ENCODE data around the gene TMEM81. TPM values are rescaled to one million over a fixed set of nuclear protein-coding genes. Genes with fewer than 3 reads are reported as not detected.

Gene TMEM81
- polyA plus RNA-seq, 3 donors from 2014 or later: 0.24 to 0.79 (median 0.40) TPM

DNA sequence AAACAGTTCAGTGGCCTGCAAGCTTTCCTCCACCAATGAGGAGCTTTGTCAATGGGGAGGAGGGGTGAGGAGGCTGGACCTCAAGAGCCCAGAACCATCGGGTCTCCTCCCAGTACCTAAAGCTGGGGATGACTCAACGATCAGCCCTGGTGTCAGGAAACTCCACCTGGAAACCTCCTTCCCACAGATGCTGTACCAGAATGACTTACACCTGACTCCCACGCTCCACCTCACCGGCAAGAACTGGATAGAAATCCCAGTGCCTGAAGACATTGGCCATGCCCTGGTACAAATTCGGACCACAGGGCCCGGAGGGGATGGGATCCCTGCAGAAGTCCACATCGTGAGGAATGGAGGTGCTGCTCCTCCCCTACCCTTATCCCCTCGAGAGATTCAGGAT lies 11.4 kb downstream of the TMEM81 start:
- no peak overlapping the region for H3K4me3 Mint-ChIP-seq
- DNase-seq: no peak
- no peak overlapping the region for H3K27ac Mint-ChIP-seq
- H3K9me3 Mint-ChIP-seq: no peaks in the 10 kb centered on the region
- H3K4me1 Mint-ChIP-seq: peaks cover under 1 to 6% of the 10 kb centered on the region in 2 donors
- no peaks in the 10 kb centered on the region for H3K36me3 Mint-ChIP-seq
- H3K27me3 Mint-ChIP-seq (ENCODE audit: low read depth in 3 of 3): no peaks in the 10 kb centered on the region

DNA sequence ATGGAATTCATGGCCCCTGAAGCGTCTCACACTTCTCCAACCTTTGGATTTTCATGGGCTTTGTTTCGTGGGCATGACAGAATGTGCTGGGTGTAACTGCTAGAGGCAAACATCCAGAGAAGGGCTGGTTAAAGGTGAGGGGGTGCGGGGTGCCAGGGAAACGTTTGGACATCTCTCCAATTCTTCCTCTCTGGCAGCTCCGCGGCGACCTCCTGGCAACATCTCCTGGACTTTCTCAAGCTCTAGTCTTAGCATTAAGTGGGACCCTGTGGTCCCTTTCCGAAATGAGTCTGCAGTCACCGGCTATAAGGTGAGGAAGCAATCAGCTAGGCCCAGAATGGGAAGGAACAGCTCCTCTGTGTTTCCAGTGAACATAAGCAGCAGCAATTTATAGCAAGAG lies 12.0 kb downstream of the TMEM81 start:
- no peaks in the 10 kb centered on the region for H3K27me3 Mint-ChIP-seq (ENCODE audit: low read depth in 3 of 3)
- no peak overlapping the region for H3K4me3 Mint-ChIP-seq
- no peak for DNase-seq
- H3K36me3 Mint-ChIP-seq: no peaks in the 10 kb centered on the region
- H3K27ac Mint-ChIP-seq: no peak overlapping the region
- H3K9me3 Mint-ChIP-seq: no peaks in the 10 kb centered on the region
- no peaks in the 10 kb centered on the region for H3K4me1 Mint-ChIP-seq

DNA sequence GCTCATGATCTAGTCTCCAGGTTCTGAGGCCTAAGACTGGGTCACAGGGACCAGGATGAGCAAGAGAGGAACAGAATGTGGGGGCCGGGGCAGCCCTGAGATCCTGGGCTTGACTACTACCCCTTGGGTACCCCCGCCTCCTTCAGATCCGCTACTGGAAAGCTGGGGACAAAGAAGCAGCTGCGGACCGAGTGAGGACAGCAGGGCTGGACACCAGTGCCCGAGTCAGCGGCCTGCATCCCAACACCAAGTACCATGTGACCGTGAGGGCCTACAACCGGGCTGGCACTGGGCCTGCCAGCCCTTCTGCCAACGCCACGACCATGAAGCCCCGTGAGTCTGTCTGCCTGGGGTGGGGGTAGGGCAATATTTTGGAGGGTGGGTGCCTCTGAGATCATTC lies 12.5 kb downstream of the TMEM81 start:
- Mint-ChIP-seq H3K36me3 (no peaks in the 10 kb centered on the region), H3K27me3 (ENCODE audit: low read depth in 3 of 3) (no peaks in the 10 kb centered on the region), H3K4me3 (no peak overlapping the region), H3K9me3 (no peaks in the 10 kb centered on the region), H3K27ac (no peak overlapping the region), H3K4me1 (no peaks in the 10 kb centered on the region)
- no peak for DNase-seq

DNA sequence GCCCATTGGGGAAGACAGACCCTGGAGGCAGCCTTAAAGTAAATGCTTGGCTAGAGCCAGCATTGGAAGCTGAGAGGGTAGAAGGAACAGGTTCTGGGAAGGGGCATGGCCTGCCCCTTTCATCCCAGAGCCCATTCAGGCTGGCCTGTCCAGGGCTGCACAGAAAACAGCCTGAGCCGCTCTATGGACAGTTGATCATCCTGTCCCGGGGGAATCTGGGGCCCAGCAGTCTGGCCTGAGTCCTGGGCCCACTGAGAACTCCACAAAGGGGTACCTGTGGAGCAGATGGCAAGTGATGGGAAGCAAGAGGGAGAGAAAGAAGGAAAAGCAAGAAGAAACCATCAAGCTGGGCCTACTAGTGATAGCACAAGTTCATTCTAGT lies 13.2 kb downstream of the TMEM81 start:
- H3K9me3 Mint-ChIP-seq: no peaks in the 10 kb centered on the region
- no peak overlapping the region for H3K27ac Mint-ChIP-seq
- no peaks in the 10 kb centered on the region for H3K4me1 Mint-ChIP-seq
- no peaks in the 10 kb centered on the region for H3K36me3 Mint-ChIP-seq
- no peak overlapping the region for H3K4me3 Mint-ChIP-seq
- no peaks in the 10 kb centered on the region for H3K27me3 Mint-ChIP-seq (ENCODE audit: low read depth in 3 of 3)
- no peak for DNase-seq

DNA sequence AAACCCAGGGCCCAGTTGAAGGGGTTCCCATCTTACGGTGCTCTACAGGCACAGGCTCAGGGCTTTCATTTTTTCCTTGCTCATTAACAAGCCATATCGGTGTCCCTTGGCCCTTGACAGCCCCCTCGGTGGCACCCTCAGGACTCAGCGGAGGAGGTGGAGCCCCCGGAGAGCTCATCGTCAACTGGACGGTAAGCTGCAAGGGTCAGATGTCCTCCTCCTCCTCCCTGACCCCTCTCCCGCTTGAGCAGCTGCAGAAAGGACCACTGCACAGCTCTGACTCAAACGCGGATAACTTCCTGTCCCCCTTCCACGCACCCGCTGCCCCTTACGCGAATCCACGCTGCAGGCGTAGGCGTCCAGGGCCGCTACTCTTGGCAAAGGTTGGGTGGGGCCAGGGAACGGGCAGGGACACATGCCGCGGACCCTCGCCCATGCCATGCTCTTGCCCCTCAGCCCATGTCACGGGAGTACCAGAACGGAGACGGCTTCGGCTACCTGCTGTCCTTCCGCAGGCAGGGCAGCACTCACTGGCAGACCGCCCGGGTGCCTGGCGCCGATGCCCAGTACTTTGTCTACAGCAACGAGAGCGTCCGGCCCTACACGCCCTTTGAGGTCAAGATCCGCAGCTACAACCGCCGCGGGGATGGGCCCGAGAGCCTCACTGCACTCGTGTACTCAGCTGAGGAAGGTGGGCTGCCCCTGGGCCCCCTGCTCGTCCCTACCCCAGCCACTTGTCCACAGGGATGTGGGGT lies 14.7 kb downstream of the TMEM81 start:
- H3K27me3 Mint-ChIP-seq (ENCODE audit: low read depth in 3 of 3): no peaks in the 10 kb centered on the region
- no peaks in the 10 kb centered on the region for H3K9me3 Mint-ChIP-seq
- H3K4me1 Mint-ChIP-seq: no peaks in the 10 kb centered on the region
- no peak overlapping the region for H3K4me3 Mint-ChIP-seq
- H3K36me3 Mint-ChIP-seq: no peaks in the 10 kb centered on the region
- no peak overlapping the region for H3K27ac Mint-ChIP-seq
- DNase-seq: no peak

DNA sequence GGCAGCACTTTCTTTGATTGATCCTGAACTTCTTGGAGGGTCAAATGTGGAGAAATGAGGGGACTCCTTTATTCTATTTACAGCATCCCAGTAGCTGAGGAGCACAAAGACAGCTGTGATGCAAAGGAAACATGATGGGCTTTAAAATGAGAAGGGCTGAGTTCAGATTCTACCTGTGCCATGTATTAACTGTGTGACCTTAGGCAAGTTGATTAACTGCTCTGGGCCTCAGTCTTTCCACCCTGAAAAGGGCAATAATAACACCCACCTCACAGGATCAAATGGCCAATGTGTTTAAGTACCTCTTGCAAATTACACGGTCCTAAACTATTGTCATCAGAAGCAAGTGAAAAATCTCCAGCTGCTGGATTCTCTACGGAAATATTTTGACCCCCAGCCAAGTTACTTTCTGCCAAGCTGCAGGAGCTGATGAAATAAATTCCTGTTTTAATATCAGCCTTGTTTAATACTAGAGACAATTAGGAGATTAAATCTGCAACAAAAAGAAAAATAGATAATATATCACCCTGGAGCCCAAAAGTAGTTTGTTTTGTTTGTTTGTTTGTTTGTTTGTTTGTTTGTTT lies 15.7 kb downstream of the TMEM81 start:
- H3K9me3 Mint-ChIP-seq: no peaks in the 10 kb centered on the region
- H3K4me1 Mint-ChIP-seq: no peaks in the 10 kb centered on the region
- DNase-seq: no peak
- H3K36me3 Mint-ChIP-seq: no peaks in the 10 kb centered on the region
- H3K4me3 Mint-ChIP-seq: no peak overlapping the region
- H3K27ac Mint-ChIP-seq: no peak overlapping the region
- H3K27me3 Mint-ChIP-seq (ENCODE audit: low read depth in 3 of 3): no peaks in the 10 kb centered on the region

DNA sequence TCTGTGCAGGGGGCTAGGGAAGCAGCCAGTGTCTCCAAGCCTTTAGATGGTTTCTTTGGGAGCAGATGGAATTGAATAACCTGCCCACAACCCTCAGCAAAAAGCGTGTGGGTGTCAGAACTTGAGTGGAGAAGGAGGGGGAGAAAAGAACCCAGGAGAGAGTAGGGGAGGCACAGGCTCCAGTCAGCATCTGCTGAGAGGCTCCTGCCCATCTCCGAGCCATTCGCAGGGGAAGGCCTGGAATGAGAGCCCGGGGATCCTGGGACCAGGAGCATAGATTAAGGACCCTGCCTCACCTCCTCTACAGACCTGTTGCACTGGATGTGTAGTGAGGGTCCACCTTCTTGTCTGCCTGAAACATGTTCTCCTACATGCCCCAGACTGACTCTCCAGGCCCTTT lies 16.3 kb downstream of the TMEM81 start:
- H3K9me3 Mint-ChIP-seq: no peaks in the 10 kb centered on the region
- no peak for DNase-seq
- H3K27ac Mint-ChIP-seq: no peak overlapping the region

DNA sequence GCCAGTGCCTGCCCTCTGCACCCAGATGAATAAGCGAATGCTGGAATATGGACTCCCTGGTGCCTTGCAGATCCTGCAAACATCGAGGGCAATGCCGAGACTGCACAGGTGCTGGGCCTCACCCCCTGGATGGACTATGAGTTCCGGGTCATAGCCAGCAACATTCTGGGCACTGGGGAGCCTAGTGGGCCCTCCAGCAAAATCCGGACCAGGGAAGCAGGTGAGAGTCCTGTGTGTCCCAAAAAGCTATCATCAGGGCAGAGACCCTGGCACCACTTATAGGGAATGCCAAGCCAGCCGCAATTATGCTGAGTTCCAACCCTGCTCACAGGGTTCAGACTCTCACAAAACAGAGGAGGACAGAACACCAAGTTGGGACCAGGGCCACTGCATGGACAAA lies 17.2 kb downstream of the TMEM81 start:
- H3K27ac Mint-ChIP-seq: no peak overlapping the region
- H3K4me1 Mint-ChIP-seq: no peaks in the 10 kb centered on the region
- H3K4me3 Mint-ChIP-seq: no peak overlapping the region
- no peaks in the 10 kb centered on the region for H3K36me3 Mint-ChIP-seq
- no peaks in the 10 kb centered on the region for H3K9me3 Mint-ChIP-seq
- no peak for DNase-seq
- no peaks in the 10 kb centered on the region for H3K27me3 Mint-ChIP-seq (ENCODE audit: low read depth in 3 of 3)

More for the DNA sequence above, 16.3 kb downstream of the TMEM81 start:
- Mint-ChIP-seq H3K4me3 (no peak overlapping the region), H3K4me1 (no peaks in the 10 kb centered on the region), H3K36me3 (no peaks in the 10 kb centered on the region), H3K27me3 (ENCODE audit: low read depth in 3 of 3) (no peaks in the 10 kb centered on the region)

DNA sequence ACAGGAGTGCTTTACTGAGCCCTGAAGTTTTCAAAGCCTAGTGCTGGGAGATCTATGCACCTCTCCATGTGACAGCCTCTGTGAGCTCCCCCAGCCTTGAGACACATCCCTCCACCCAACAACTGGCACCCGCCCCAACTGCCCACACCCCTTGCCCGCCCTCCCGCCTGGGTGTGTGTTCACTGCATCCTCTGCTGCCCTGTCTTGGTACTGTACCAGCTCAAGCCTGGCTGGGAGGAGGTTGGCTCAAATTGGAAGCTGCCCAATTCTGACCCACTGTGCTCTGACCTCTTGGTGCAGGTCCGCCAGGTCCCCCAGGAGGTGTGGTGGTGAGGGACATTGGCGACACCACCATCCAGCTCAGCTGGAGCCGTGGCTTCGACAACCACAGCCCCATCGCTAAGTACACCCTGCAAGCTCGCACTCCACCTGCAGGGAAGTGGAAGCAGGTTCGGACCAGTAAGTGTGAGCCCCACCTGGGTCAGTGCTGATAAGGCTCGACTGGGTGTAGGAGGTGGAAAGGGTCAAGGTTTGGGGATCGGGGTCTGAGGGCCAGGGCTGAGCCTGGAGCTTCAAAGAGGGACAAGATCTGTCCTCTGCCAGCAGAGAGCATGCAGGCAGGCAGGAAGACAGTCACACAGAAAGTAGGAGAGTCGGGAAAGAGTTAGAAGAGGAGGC lies 18.0 kb downstream of the TMEM81 start:
- no peak overlapping the region for H3K4me3 Mint-ChIP-seq
- no peaks in the 10 kb centered on the region for H3K36me3 Mint-ChIP-seq
- H3K27ac Mint-ChIP-seq: no peak overlapping the region
- H3K27me3 Mint-ChIP-seq (ENCODE audit: low read depth in 3 of 3): no peaks in the 10 kb centered on the region
- H3K4me1 Mint-ChIP-seq: peaks cover 0 to 2% of the 10 kb centered on the region in 2 donors
- no peak for DNase-seq
- H3K9me3 Mint-ChIP-seq: no peaks in the 10 kb centered on the region

DNA sequence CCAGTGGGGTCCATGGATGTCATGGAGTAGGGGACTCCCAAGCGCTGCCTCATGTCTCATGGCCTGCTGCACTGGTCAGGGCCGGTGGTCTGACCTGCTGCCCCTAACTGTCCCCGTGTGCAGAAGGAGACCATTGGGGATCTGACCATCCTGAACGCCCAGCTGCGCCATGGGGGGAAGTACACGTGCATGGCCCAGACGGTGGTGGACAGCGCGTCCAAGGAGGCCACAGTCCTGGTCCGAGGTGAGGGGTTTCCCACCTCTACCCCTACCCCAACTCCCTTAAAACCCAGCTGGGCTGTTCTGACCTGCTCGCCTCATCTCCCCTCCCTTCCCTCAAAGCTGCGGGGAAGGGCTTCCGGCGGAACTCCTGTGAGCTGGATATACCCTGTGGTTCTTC lies 18.6 kb downstream of the TMEM81 start:
- Mint-ChIP-seq H3K27ac (no peak overlapping the region), H3K9me3 (no peaks in the 10 kb centered on the region), H3K36me3 (no peaks in the 10 kb centered on the region), H3K27me3 (ENCODE audit: low read depth in 3 of 3) (no peaks in the 10 kb centered on the region), H3K4me1 (peaks cover 0 to 2% of the 10 kb centered on the region in 2 donors), H3K4me3 (no peak overlapping the region)
- no peak for DNase-seq

DNA sequence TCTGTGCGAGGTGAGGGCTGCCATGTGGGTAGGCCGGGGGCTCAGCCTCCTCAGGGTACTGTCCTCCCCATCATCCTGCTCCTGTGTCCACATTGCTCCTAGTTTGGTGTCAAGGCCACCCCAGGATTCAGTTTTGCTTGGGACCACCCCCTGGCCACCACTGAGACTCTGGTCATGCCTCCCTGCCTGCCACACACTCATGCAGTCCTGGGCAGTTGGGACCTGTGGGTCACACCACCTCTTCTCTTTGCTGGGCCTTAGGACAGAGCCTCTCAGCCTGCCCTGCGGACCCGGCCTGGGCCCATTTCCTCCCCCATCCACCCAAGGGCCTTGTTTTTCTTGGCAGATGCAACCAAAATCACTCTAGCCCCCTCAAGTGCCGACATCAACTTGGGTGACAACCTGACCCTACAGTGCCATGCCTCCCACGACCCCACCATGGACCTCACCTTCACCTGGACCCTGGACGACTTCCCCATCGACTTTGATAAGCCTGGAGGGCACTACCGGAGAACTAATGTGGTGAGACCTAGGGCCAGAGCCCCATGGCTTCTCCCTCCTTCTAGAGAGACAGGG lies 19.4 kb downstream of the TMEM81 start:
- no peaks in the 10 kb centered on the region for H3K9me3 Mint-ChIP-seq
- peaks cover 0 to 2% of the 10 kb centered on the region in 2 donors for H3K4me1 Mint-ChIP-seq
- DNase-seq: no peak
- no peak overlapping the region for H3K27ac Mint-ChIP-seq
- H3K36me3 Mint-ChIP-seq: no peaks in the 10 kb centered on the region
- no peaks in the 10 kb centered on the region for H3K27me3 Mint-ChIP-seq (ENCODE audit: low read depth in 3 of 3)
- H3K4me3 Mint-ChIP-seq: no peak overlapping the region

DNA sequence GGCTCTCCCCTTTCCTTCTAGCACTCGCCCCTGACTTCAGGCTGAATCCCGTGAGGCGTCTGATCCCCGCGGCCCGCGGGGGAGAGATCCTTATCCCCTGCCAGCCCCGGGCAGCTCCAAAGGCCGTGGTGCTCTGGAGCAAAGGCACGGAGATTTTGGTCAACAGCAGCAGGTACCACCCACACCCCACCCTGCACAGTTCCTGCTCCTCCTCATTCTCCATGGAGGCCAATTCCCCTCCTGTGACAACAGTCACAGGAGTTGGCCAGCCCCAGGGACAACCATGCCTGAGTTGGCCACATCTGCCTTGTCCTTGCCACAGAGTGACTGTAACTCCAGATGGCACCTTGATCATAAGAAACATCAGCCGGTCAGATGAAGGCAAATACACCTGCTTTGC lies 20.0 kb downstream of the TMEM81 start:
- Mint-ChIP-seq H3K27me3 (ENCODE audit: low read depth in 3 of 3) (peaks cover 0 to 2% (median 0%) of the 10 kb centered on the region in 3 donors), H3K4me1 (peaks cover 0 to 2% of the 10 kb centered on the region in 2 donors), H3K4me3 (no peak overlapping the region), H3K9me3 (no peaks in the 10 kb centered on the region), H3K27ac (no peak overlapping the region), H3K36me3 (no peaks in the 10 kb centered on the region)
- DNase-seq: no peak

DNA sequence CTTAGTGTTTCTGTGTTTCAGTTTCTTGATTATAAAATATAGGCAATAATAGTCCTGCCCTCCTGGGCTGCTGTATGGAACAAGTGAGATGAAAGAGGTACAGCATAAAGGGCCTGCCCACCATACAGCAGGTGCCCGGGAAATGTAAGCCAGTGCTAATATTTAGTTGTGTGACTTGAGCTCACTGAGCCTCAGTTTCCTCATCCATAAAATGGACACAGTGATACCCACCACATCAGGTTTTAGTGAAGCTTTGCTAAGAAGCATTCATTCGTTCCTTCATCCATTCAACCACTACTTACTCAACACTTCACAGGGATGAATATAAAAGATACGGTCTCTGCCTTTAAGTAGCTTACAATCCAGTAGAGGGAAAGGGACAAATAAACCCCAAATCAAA lies 21.4 kb downstream of the TMEM81 start:
- Mint-ChIP-seq H3K4me1 (peaks cover 0 to 2% of the 10 kb centered on the region in 2 donors), H3K36me3 (no peaks in the 10 kb centered on the region), H3K27me3 (ENCODE audit: low read depth in 3 of 3) (peaks cover 0 to 2% (median 0%) of the 10 kb centered on the region in 3 donors), H3K9me3 (no peaks in the 10 kb centered on the region), H3K27ac (no peak overlapping the region), H3K4me3 (no peak overlapping the region)
- no peak for DNase-seq

DNA sequence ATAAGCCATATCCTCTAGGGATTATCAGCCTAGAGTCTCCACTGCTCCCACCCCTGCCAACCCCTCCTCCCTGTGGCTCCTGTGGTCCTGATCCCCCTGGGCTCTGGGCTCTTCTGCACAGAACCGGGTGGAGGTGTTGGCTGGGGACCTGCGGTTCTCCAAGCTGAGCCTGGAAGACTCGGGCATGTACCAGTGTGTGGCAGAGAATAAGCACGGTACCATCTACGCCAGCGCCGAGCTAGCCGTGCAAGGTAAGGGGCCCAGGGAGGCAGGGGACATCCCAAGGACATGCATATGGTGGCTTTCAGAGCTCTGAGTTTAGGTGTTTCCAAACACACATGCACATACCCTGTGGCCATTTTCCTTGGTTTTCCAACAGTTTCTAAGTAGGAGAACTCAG lies 21.9 kb downstream of the TMEM81 start:
- no peak for DNase-seq
- no peaks in the 10 kb centered on the region for H3K9me3 Mint-ChIP-seq
- H3K4me1 Mint-ChIP-seq: peaks cover 0 to 2% of the 10 kb centered on the region in 2 donors
- H3K27me3 Mint-ChIP-seq (ENCODE audit: low read depth in 3 of 3): peaks cover 0 to 2% (median 0%) of the 10 kb centered on the region in 3 donors
- no peak overlapping the region for H3K4me3 Mint-ChIP-seq
- no peaks in the 10 kb centered on the region for H3K36me3 Mint-ChIP-seq
- H3K27ac Mint-ChIP-seq: no peak overlapping the region
